ENCODE results near the gene RAB28.

DNA sequence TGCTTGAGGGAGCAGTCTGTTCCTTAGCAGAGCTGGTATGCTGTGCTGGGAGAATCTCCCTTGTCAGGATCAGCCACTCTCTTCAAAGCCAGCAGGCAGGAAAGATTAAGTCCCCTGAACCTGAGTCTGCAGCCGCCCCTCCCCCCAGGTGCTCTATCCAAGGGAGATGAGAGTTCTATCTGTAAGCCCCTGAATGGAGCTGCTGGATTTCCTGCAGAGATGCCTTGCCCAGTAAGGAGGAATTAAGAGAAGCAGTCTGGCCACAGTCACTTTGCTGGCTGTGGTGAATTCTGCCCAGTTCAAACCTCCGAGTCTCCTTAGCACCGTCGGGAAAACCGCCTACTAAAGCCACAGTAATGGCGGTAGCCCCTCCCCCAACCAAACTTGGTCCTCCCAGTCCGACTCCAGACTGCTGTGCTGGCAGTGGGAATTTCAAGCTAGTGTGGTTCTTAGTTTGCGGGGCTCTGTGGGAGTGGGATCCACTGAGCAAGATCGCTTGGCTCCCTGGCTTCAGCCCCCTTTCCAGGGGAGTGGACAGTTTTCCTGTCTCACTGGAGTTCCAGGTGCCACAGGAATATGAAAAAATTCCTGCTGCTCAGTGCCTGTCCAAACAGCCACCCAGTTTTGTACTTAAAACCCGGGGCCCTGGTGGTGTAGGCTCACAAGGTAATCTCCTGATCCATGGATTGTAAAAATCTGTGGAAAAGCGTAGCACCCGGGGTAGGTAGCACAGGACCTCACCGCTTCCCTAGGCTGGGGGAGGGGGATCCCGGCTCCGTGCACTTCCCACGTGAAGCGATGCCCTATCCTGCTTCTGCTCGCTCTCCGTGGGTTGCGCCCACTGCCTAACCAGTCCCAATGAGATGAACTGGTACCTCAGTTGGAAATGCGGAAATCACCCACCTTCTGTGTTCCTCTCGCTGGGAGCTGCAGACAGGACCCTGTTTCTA, 38.0 kb downstream of the RAB28 start:
- TF ChIP-seq, protein P1, sequence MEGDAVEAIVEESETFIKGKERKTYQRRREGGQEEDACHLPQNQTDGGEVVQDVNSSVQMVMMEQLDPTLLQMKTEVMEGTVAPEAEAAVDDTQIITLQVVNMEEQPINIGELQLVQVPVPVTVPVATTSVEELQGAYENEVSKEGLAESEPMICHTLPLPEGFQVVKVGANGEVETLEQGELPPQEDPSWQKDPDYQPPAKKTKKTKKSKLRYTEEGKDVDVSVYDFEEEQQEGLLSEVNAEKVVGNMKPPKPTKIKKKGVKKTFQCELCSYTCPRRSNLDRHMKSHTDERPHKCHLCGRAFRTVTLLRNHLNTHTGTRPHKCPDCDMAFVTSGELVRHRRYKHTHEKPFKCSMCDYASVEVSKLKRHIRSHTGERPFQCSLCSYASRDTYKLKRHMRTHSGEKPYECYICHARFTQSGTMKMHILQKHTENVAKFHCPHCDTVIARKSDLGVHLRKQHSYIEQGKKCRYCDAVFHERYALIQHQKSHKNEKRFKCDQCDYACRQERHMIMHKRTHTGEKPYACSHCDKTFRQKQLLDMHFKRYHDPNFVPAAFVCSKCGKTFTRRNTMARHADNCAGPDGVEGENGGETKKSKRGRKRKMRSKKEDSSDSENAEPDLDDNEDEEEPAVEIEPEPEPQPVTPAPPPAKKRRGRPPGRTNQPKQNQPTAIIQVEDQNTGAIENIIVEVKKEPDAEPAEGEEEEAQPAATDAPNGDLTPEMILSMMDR (IDR thresholded peaks at IDR 0.05; ENCODE audit: insufficient read depth, low read depth, low read length): no peak
- TF ChIP-seq EZH2 (IDR thresholded peaks at IDR 0.05; ENCODE audit: insufficient read depth, low read length): no peak
